H1 (cell line): ENCODE measurements around the gene RASL10A. TPM values are rescaled to one million over a fixed set of nuclear protein-coding genes. Genes with fewer than 3 reads are reported as not detected.

ENCODE experiments used
- E2F6 ChIP-seq: IDR thresholded peaks from 2 replicates; pipeline ENCODE4 v1.6.1; 2012; ENCODE audit warnings: inconsistent platforms
- KDM4A ChIP-seq: IDR thresholded peaks from one replicate; pipeline ENCODE4 v1.7.1; 2012; ENCODE audit warnings: low read depth, mild to moderate bottlenecking, moderate library complexity, low read length, inconsistent platforms; ENCODE audit not compliant: severe bottlenecking
- KDM5A ChIP-seq: fragments of 200-600 bp; IDR thresholded peaks from 2 replicates; pipeline ENCODE4 v1.7.1; 2012; ENCODE audit warnings: mild to moderate bottlenecking, low read length, inconsistent platforms, mixed read lengths
- polyA plus RNA-seq, 7 experiments: library from polyadenylated mRNA; depleted of rRNA in 3 of 7; stranded (reverse) in 5 of 7; unstranded in 2 of 7; fragments of >200 nt in 5 of 7; fragments of 200-250 nt in 2 of 7; gene quantifications; 1 replicate in 5 of 7; 2 replicates in 1 of 7; 4 replicates in 1 of 7; pipeline versions ENCODE4 v1.2.1 to v1.2.3, GENCODE V29; 2011 to 2013; ENCODE audit warnings: missing spikeins in 2 of 7, mixed read lengths in 2 of 7
- total RNA-seq: library from RNA; stranded (reverse); fragmentation: NEBNext Ultra II Directional; extraction: Animal tissue kit (Norgen Biotek cat#: 25700); gene quantifications from 2 replicates; pipeline ENCODE4 v1.2.1, GENCODE V29; 2021

Gene RASL10A
- total and polyA plus RNA-seq, 2 of the 8 experiments (the other 6 are each of a cell fraction or from before 2014, with no cell fraction given), result 1.1 to 1.5 TPM

- TF ChIP-seq KDM5A, result no peak
- no peak for TF ChIP-seq E2F6
- no peak for TF ChIP-seq KDM4A
- TF ChIP-seq, all 59 proteins: peak for 0
These were observed 13.6 kb downstream of the RASL10A start (continued) for GRCh38 chr22:29301716-29302401.
